ENCODE data around the gene TCEANC.

The TCEANC gene

GRCh38 chrX:13688958-13689740, 36.2 kb downstream of the TCEANC start, which contains the start of gene RAB9A (continued):
- TF ChIP-seq TSHZ1 (tag by site-specific recombination; IDR thresholded peaks at IDR 0.05; ENCODE audit: borderline replicate concordance) (peak; percentile 50; the same call in 1 of the 2 replicates), ZNF791 (tag by site-specific recombination; IDR thresholded peaks at IDR 0.05) (no peak), HOXA7 (CRISPR knock-in tag; IDR thresholded peaks at IDR 0.05; ENCODE audit: borderline replicate concordance) (no peak), ZNF37A (tag by site-specific recombination; IDR thresholded peaks at IDR 0.05) (no peak), ZNF24 (tag by site-specific recombination; IDR thresholded peaks at IDR 0.05) (no peak), ZEB2 (tag by site-specific recombination; IDR thresholded peaks at IDR 0.05) (peak; percentile 85; the same call in 1 of the 2 replicates), ZNF704 (tag by site-specific recombination; IDR thresholded peaks at IDR 0.05) (no peak), TRIM28 (IDR thresholded peaks at IDR 0.05; ENCODE audit: borderline replicate concordance, low read length) (no peak), EGR2 (tag by site-specific recombination; IDR thresholded peaks at IDR 0.05; ENCODE audit: low read depth) (peak; percentile 75), ZSCAN30 (tag by site-specific recombination; IDR thresholded peaks at IDR 0.05) (no peak), ZNF777 (tag by site-specific recombination; IDR thresholded peaks at IDR 0.05; ENCODE audit: borderline replicate concordance) (no peak), ZNF701 (tag by site-specific recombination; IDR thresholded peaks at IDR 0.05) (no peak), ZNF112 (tag by site-specific recombination; IDR thresholded peaks at IDR 0.05) (no peak), ZNF221 (tag by site-specific recombination; IDR thresholded peaks at IDR 0.05; ENCODE audit: borderline replicate concordance) (no peak), ZBTB17 (tag by site-specific recombination; IDR thresholded peaks at IDR 0.05) (peak; percentile 8; the same call in 1 of the 2 replicates), ZNF548 (tag by site-specific recombination; IDR thresholded peaks at IDR 0.05) (no peak), WT1 (tag by site-specific recombination; IDR thresholded peaks at IDR 0.05) (no peak), SP3 (tag by site-specific recombination; IDR thresholded peaks at IDR 0.05) (peak; percentile 91), ZNF561 (tag by site-specific recombination; IDR thresholded peaks at IDR 0.05; ENCODE audit: borderline replicate concordance) (peak; percentile 70; the same call in 1 of the 2 replicates), ZNF18 (tag by site-specific recombination; IDR thresholded peaks at IDR 0.05) (no peak), OSR2 (tag by site-specific recombination; IDR thresholded peaks at IDR 0.05) (peak; percentile 97), RBAK (tag by site-specific recombination; IDR thresholded peaks at IDR 0.05) (no peak), ZNF23 (tag by site-specific recombination; IDR thresholded peaks at IDR 0.05; ENCODE audit: borderline replicate concordance) (no peak), ZNF155 (tag by site-specific recombination; IDR thresholded peaks at IDR 0.05) (no peak), ZNF214 (tag by site-specific recombination; IDR thresholded peaks at IDR 0.05; ENCODE audit: borderline replicate concordance) (no peak), ZNF629 (tag by site-specific recombination; IDR thresholded peaks at IDR 0.05) (peak; percentile 39), ZNF391 (tag by site-specific recombination; IDR thresholded peaks at IDR 0.05; ENCODE audit: borderline replicate concordance, low read depth) (no peak)
- TF ChIP-seq, protein P1, sequence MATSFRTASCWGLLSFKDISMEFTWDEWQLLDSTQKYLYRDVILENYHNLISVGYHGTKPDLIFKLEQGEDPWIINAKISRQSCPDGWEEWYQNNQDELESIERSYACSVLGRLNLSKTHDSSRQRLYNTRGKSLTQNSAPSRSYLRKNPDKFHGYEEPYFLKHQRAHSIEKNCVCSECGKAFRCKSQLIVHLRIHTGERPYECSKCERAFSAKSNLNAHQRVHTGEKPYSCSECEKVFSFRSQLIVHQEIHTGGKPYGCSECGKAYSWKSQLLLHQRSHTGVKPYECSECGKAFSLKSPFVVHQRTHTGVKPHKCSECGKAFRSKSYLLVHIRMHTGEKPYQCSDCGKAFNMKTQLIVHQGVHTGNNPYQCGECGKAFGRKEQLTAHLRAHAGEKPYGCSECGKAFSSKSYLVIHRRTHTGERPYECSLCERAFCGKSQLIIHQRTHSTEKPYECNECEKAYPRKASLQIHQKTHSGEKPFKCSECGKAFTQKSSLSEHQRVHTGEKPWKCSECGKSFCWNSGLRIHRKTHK (tag by site-specific recombination; IDR thresholded peaks at IDR 0.05), result no peak
- TF ChIP-seq, protein P2, sequence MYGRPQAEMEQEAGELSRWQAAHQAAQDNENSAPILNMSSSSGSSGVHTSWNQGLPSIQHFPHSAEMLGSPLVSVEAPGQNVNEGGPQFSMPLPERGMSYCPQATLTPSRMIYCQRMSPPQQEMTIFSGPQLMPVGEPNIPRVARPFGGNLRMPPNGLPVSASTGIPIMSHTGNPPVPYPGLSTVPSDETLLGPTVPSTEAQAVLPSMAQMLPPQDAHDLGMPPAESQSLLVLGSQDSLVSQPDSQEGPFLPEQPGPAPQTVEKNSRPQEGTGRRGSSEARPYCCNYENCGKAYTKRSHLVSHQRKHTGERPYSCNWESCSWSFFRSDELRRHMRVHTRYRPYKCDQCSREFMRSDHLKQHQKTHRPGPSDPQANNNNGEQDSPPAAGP (tag by site-specific recombination; IDR thresholded peaks at IDR 0.05), result peak; percentile 59; the same call in 1 of the 2 replicates
- TF ChIP-seq, protein P3, sequence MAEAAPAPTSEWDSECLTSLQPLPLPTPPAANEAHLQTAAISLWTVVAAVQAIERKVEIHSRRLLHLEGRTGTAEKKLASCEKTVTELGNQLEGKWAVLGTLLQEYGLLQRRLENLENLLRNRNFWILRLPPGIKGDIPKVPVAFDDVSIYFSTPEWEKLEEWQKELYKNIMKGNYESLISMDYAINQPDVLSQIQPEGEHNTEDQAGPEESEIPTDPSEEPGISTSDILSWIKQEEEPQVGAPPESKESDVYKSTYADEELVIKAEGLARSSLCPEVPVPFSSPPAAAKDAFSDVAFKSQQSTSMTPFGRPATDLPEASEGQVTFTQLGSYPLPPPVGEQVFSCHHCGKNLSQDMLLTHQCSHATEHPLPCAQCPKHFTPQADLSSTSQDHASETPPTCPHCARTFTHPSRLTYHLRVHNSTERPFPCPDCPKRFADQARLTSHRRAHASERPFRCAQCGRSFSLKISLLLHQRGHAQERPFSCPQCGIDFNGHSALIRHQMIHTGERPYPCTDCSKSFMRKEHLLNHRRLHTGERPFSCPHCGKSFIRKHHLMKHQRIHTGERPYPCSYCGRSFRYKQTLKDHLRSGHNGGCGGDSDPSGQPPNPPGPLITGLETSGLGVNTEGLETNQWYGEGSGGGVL (tag by site-specific recombination; IDR thresholded peaks at IDR 0.05), result peak; percentile 52
